Measurements from ENCODE around the gene ANKRD63. TPM values are rescaled to one million over a fixed set of nuclear protein-coding genes. Genes with fewer than 3 reads are reported as not detected.
A peak's percentile ranks its signal among the peaks of the same experiment; 100 is the strongest.

Gene ANKRD63
- total RNA-seq, 6 experiments from 2014 or later, result not detected

GRCh38 chr15:40281057-40281800, 1.6 kb downstream of the ANKRD63 start:
- peaks cover 13% of the 10 kb centered on the region for H3K4me1 Mint-ChIP-seq (ENCODE audit: low read depth)
- H3K9me3 Mint-ChIP-seq, result no peaks in the 10 kb centered on the region
- H3K27me3 Mint-ChIP-seq (ENCODE audit: insufficient read depth), result peaks cover 44% of the 10 kb centered on the region
- no peak overlapping the region for H3K27ac Mint-ChIP-seq
- H3K36me3 Mint-ChIP-seq (ENCODE audit: low read depth), result no peaks in the 10 kb centered on the region
- H3K4me3 Mint-ChIP-seq, result no peak overlapping the region
- DNase-seq, result no peak
- TF ChIP-seq, protein P1, sequence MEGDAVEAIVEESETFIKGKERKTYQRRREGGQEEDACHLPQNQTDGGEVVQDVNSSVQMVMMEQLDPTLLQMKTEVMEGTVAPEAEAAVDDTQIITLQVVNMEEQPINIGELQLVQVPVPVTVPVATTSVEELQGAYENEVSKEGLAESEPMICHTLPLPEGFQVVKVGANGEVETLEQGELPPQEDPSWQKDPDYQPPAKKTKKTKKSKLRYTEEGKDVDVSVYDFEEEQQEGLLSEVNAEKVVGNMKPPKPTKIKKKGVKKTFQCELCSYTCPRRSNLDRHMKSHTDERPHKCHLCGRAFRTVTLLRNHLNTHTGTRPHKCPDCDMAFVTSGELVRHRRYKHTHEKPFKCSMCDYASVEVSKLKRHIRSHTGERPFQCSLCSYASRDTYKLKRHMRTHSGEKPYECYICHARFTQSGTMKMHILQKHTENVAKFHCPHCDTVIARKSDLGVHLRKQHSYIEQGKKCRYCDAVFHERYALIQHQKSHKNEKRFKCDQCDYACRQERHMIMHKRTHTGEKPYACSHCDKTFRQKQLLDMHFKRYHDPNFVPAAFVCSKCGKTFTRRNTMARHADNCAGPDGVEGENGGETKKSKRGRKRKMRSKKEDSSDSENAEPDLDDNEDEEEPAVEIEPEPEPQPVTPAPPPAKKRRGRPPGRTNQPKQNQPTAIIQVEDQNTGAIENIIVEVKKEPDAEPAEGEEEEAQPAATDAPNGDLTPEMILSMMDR (IDR thresholded peaks at IDR 0.05), result no peak

- Mint-ChIP-seq H3K27ac (no peak overlapping the region), H3K36me3 (ENCODE audit: low read depth) (no peaks in the 10 kb centered on the region), H3K4me1 (ENCODE audit: low read depth) (peaks cover 7% of the 10 kb centered on the region), H3K4me3 (no peak overlapping the region), H3K9me3 (no peaks in the 10 kb centered on the region), H3K27me3 (ENCODE audit: insufficient read depth) (peaks cover 41% of the 10 kb centered on the region)
- no peak for DNase-seq
- TF ChIP-seq, protein P1 (IDR thresholded peaks at IDR 0.05), result no peak
Measured at GRCh38 chr15:40280260-40281056, 2.4 kb downstream of the ANKRD63 start.

- Mint-ChIP-seq H3K27ac (no peak overlapping the region), H3K4me3 (no peak overlapping the region), H3K4me1 (ENCODE audit: low read depth) (no peaks in the 10 kb centered on the region), H3K27me3 (ENCODE audit: insufficient read depth) (peaks cover 39% of the 10 kb centered on the region), H3K9me3 (no peaks in the 10 kb centered on the region), H3K36me3 (ENCODE audit: low read depth) (no peaks in the 10 kb centered on the region)
- TF ChIP-seq, protein P1 (IDR thresholded peaks at IDR 0.05), result peak; percentile 99
- no peak for DNase-seq
Measured at GRCh38 chr15:40279437-40280141, 3.3 kb downstream of the ANKRD63 start.

DNA sequence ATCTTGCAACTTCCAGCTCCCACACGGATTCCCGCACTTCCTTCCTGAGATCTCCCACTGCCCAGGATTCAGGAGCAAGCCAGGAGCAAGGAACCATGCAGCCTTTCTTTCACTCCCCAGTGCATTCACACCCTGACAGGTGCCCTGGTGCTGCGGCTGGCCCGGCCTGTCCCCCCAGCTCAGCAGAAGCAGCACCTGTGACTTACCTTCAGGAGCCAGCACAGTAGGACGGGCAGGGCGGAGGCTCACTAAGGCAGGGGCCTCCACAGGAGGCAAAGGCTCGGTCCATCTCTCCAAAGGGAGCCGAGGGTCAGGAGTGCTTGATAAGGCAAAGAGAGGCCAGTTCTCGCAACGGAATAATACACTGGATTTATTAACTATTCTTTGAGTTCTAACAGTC, 4.8 kb downstream of the ANKRD63 start:
- no peak overlapping the region for H3K27ac Mint-ChIP-seq

DNA sequence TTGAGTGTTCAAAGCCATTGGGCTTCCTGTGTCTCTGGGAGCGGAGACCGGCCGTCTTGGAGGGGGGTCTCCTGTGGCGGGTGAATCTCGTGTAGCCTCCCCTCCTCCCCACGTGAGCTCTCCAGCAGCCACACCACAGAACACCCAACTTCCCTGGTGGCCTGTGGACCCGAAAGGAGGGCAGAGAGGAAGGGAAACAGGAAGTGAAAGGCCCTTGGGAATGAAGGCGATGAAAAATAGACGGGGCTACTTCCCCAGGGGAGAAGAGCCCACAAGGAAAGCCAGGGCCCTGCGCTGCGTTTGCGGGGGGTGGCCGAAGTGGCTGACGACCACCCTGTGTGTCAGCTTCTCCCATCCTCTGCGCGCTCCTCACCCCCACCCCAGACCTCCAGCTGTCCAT, 5.4 kb downstream of the ANKRD63 start:
- TF ChIP-seq, protein P1 (IDR thresholded peaks at IDR 0.05), result no peak
- Mint-ChIP-seq H3K27ac (no peak overlapping the region), H3K27me3 (ENCODE audit: insufficient read depth) (peaks cover 28% of the 10 kb centered on the region), H3K36me3 (ENCODE audit: low read depth) (no peaks in the 10 kb centered on the region), H3K9me3 (no peaks in the 10 kb centered on the region), H3K4me3 (no peak overlapping the region), H3K4me1 (ENCODE audit: low read depth) (no peaks in the 10 kb centered on the region)
- DNase-seq, result no peak

More for the DNA sequence above, 4.8 kb downstream of the ANKRD63 start:
- DNase-seq, result no peak
- Mint-ChIP-seq H3K9me3 (no peaks in the 10 kb centered on the region), H3K27me3 (ENCODE audit: insufficient read depth) (peaks cover 26% of the 10 kb centered on the region), H3K4me3 (no peak overlapping the region), H3K36me3 (ENCODE audit: low read depth) (no peaks in the 10 kb centered on the region), H3K4me1 (ENCODE audit: low read depth) (no peaks in the 10 kb centered on the region)
- TF ChIP-seq, protein P1 (IDR thresholded peaks at IDR 0.05), result no peak
